NCI-H1048 (cell line): ENCODE data around the gene FBXO2.
"Not testable (repeated sequence)": the region's sequence is repeated elsewhere in the genome, so short reads cannot be mapped to it uniquely, and the experiment has no call there.

Experiments used
- DNase-seq: peaks from one replicate; lab custom pipeline; 2025; lab: John Stamatoyannopoulos, UW

FBXO2 gene

DNA sequence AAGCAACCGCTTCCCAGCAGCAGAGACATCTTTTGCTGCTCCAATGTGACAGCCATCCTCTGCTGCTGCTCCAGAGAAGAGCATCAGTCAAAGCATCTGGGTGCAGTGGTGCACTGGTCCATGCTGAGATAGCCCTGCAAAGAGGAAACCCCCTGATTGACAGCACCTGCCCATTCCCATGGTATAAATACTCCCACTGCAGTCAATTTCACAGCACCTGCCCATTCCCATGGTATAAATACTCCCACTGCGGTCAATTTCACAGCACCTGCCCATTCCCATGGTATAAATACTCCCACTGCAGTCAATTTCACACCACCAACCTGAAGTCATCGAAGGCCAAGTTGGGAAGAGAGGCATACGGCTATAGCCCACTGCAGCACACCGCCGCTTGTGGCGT, 25.5 kb downstream of the FBXO2 start:
- no peak for DNase-seq

DNA sequence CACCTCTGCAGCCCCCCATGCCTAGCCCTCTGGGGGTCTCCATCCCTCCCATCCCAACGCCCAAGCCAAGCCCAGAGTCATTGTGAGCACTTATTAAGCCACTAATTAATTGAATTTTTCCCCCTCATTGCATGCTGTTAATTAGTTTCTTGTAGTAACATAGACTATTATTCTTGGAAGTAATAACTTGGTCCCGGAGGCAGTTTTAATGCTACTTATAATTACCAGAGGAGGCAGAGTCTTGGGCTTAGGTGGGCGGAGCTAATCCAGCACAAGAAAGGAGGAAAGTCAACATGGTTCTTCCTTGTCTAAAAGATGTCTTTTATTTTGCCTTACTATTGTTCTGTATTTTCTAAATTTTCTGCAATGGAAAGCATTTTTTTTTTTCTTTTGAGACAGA, 27.7 kb downstream of the FBXO2 start:
- no peak for DNase-seq

- DNase-seq, result no peak
Measured at GRCh38 chr1:11623702-11624101, 30.5 kb downstream of the FBXO2 start.

DNA sequence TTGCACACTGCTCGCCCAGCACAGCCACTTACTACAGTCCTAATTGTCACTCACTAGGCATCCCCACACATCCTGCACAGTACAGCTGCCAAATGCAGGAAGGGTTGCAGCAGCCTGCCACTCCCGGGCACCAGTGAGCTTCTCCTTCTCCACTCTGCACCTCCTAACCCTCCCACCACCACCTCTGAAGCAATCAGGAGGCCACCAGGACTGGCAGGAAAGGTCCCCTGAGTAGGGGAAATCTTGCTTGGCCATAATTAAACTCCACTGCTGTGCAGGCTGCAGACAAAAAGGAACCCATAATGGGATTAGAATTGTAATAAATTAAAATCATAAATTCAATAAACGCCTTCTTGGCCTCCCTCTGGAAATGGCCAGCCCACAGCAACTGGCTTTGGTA, 31.8 kb downstream of the FBXO2 start:
- no peak for DNase-seq

GRCh38 chr1:11620924-11621323, 33.3 kb downstream of the FBXO2 start:
- DNase-seq, result no peak

DNA sequence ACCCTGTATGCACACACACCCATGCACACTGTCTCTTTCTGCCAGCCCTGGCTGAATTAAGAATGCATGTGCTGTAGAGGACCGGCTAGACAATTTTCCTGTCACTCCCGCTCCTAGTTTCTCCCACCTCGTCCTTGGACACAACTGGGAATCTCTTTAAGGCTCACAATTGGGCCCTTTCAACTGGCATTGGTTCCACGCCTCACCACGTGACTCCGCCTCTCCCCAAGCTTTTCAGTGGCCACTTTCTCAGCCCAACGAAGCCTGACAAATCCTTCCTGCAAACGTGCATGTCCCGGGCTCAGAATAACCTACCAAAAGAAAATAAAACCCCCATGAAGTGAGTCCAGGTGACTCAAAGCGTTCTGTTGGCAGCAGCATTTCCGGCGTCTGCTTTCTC, 33.8 kb downstream of the FBXO2 start:
- DNase-seq, result no peak

- no peak for DNase-seq
Measured at GRCh38 chr1:11617741-11618140, 36.5 kb downstream of the FBXO2 start.

- no peak for DNase-seq
Measured at GRCh38 chr1:11617314-11617713, 36.9 kb downstream of the FBXO2 start.

DNA sequence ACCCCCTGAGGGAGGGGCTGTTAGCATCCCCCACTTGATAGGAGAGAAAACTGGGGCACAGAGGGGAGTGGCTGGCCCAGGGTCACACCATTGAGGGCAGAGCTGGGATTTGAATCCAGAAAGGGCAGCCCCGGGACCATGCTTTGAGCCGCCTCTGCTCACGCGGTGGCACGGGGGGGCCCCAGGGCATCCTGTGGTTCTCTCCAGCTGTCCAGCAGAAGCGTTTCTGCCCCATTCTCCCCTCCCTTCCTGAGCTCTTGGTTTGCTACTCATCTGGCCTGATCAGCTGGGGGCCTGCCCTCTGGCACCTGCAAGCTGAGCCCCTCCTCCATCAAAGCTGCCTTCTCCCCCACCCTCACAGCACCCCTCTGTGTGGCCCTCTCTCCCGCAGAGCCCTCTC, 37.5 kb downstream of the FBXO2 start:
- DNase-seq, result no peak

- no peak for DNase-seq
Measured at GRCh38 chr1:11615090-11615489, 39.1 kb downstream of the FBXO2 start.

- DNase-seq, result no peak
Measured at GRCh38 chr1:11613347-11613746, 40.9 kb downstream of the FBXO2 start.

DNA sequence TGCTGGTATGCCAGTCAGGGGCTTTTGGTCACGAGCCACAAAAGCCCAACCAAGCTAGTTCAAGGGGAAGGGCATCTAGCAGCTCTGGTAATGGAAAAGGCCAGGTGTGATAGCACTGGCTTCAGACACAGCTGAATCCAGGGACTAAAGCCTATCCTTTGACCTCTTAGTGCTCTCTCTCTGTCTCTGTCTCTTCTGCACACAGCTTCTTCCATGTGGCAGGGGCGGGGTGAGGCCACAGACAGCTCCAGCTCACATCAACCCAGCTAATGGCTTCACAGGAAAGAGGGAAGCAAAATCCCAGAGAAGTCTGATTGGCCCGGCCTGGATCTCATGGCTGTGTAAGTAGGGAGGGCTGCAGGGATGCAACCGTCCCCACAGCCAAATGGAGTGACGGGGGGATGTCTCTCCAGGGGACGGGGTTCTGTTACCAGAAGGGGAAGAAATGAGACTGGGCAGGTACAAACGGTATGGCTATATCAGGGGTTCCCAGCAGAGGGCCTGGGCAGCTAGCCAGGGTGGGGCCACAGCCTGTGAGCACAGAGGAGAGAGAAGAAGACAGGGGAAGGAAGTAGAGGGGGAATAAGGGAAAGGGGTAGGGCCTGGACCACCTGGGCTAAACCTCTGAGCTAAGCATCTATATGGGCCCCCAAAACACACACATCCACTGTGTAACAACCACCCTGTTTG, 42.4 kb downstream of the FBXO2 start:
- no peak for DNase-seq

- no peak for DNase-seq
Measured at GRCh38 chr1:11610629-11611180, 43.5 kb downstream of the FBXO2 start.

- DNase-seq, result not testable (repeated sequence)
Measured at GRCh38 chr1:11609378-11609777, 44.9 kb downstream of the FBXO2 start.

- DNase-seq, result not testable (repeated sequence)
Measured at GRCh38 chr1:11608596-11609130, 45.6 kb downstream of the FBXO2 start.

DNA sequence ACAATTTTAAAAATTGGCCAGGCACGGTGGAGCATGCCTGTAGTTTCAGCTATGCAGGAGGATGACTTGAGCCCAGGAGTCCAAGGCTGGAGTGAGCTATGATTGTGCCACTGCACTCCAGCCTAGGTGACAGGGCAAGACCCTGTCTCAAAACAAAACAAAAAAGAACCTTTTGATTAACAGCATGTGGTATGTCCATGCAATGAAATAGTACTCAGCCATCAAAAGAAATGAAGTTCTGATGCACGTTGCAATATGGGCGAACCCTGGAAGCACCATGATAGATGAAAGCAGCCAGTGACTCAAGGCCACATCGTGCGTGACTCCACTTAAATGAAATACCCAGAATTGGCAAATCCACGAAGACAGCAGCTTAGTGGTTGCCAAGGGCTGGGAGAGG, 47.5 kb downstream of the FBXO2 start:
- no peak for DNase-seq

- DNase-seq, result no peak
Measured at GRCh38 chr1:11602981-11603380, 51.2 kb downstream of the FBXO2 start.

DNA sequence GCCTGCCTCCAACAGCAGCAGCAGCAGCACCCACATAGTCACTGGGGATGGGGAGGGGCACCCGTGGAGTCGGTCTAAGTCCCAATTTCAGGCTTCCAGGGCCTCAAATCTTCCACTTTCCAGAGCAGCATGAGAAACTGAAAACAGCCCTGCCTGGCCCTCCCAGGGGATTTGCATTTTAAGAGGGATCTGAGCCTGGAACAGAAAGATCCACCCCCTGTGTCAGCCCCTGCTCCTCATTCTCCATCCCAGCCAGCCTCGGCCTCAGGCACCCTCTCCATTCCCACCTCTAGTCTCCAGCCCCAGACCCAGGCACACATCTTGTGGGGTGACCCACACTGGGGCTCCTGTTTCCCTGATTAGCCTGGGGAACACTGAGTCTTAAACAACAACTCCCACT, 51.8 kb downstream of the FBXO2 start:
- DNase-seq, result no peak

DNA sequence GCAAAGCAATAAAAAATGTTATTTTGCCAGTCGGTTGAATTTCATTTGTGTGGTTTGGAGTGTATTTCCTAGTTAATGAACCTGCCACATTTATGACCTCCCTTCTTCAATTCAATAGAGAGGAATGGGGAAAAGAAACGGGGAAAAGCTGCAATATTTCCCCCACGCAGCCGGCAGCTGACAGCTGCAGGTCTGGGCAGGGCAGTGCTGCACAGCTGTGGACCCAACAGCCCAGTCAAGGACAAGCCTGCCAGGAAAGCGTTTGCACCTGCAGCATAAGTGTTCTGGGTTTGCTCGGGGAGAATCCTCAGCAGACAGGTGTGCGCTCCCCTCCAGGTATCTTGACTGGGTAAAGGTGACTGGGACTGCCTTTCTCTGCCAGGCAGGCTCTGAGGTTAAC, 53.4 kb downstream of the FBXO2 start:
- no peak for DNase-seq

- DNase-seq, result no peak
Measured at GRCh38 chr1:11599891-11600576, 54.2 kb downstream of the FBXO2 start.

DNA sequence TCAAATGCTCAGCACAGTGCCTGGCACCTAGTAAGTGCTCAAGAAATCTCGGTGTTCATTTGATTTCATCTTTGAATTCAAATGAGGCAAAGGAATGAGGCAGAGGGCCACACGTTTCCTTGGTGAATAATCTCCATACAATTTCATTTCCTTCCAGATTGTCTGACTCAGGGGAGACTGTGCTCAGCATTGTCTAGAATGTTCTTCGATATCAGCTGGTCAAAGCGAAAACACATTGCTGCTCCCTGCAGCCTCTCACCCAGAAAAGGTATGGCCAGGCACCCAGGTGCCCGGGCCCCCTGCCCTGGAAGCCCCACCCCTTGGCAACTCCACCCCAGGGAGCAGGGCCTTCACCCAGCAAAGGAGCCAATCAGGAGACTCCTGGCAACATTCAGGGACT, 55.8 kb downstream of the FBXO2 start:
- DNase-seq, result no peak
